ENCODE data around the gene HSPB9.

The HSPB9 gene

GRCh38 chr17:42146911-42147607 lies 24.5 kb downstream of the HSPB9 start:
- DNase-seq = no peak

GRCh38 chr17:42153919-42154742 lies 31.5 kb downstream of the HSPB9 start:
- no peak for DNase-seq

GRCh38 chr17:42155614-42156045 lies 33.0 kb downstream of the HSPB9 start:
- DNase-seq = no peak

- no peak for DNase-seq
Measured at GRCh38 chr17:42159796-42160530, 37.4 kb downstream of the HSPB9 start.

GRCh38 chr17:42160531-42160910 lies 37.9 kb downstream of the HSPB9 start:
- DNase-seq = no peak

- DNase-seq = no peak
Measured at GRCh38 chr17:42163113-42163512, 40.5 kb downstream of the HSPB9 start.

GRCh38 chr17:42163696-42164407 lies 41.2 kb downstream of the HSPB9 start:
- no peak for DNase-seq

GRCh38 chr17:42165751-42166150 lies 43.1 kb downstream of the HSPB9 start:
- no peak for DNase-seq

- DNase-seq = no peak
Measured at GRCh38 chr17:42166196-42166763, 43.7 kb downstream of the HSPB9 start.

GRCh38 chr17:42167807-42168206 lies 45.2 kb downstream of the HSPB9 start:
- DNase-seq = no peak

- DNase-seq = no peak
Measured at GRCh38 chr17:42169351-42169750, 46.7 kb downstream of the HSPB9 start.

GRCh38 chr17:42171831-42172230 lies 49.2 kb downstream of the HSPB9 start:
- no peak for DNase-seq

Data from activated effector memory CD4-positive, alpha-beta T cell treated with Interleukin-2 at 50 U/mL for 16 hours (primary cell).